KMS-11 (cell line): Measurements from ENCODE around the gene CFTR.

ENCODE experiments used
- H2AFZ ChIP-seq: fragments of 200-600 bp; sonication (generic); 2 replicates; pipeline ENCODE4 v1.6.1; 2016; ENCODE audit warnings: antibody characterized with exemption, mixed run types, low read depth
- H3K27ac ChIP-seq: fragments of 200-600 bp; sonication (generic); 2 replicates; pipeline ENCODE4 v1.6.1; 2016; ENCODE audit warnings: mild to moderate bottlenecking, mixed run types
- H3K27me3 ChIP-seq: fragments of 200-600 bp; sonication (generic); 2 replicates; pipeline ENCODE4 v1.6.1; 2017; ENCODE audit warnings: mild to moderate bottlenecking, low read depth, mixed run types, moderate library complexity; ENCODE audit not compliant: insufficient read depth
- H3K36me3 ChIP-seq: fragments of 200-600 bp; sonication (generic); 2 replicates; pipeline ENCODE4 v1.6.1; 2017; ENCODE audit warnings: mild to moderate bottlenecking, mixed run types; ENCODE audit not compliant: insufficient read depth
- H3K4me1 ChIP-seq: fragments of 200-600 bp; sonication (generic); 2 replicates; pipeline ENCODE4 v1.6.1; 2016; ENCODE audit warnings: mild to moderate bottlenecking, low read depth, mixed run types; ENCODE audit not compliant: poor library complexity, severe bottlenecking
- H3K4me2 ChIP-seq: fragments of 200-600 bp; sonication (generic); 2 replicates; pipeline ENCODE4 v1.7.0; 2016; ENCODE audit warnings: mild to moderate bottlenecking, mixed run types
- H3K4me3 ChIP-seq: fragments of 200-600 bp; sonication (generic); IDR thresholded peaks from 2 replicates; pipeline ENCODE4 v1.6.1; 2017; ENCODE audit warnings: low read depth, low read length, mixed read lengths; ENCODE audit not compliant: insufficient read depth
- H3K79me2 ChIP-seq: fragments of 200-600 bp; sonication (generic); 2 replicates; pipeline ENCODE4 v1.6.1; 2016; ENCODE audit warnings: low read depth, mixed run types; ENCODE audit not compliant: insufficient read depth
- H3K9ac ChIP-seq: fragments of 200-600 bp; sonication (generic); 2 replicates; pipeline ENCODE4 v1.6.1; 2016; ENCODE audit warnings: mild to moderate bottlenecking, mixed run types
- H4K20me1 ChIP-seq: fragments of 200-600 bp; sonication (generic); 2 replicates; pipeline ENCODE4 v1.6.1; 2016; ENCODE audit warnings: mild to moderate bottlenecking, mixed run types; ENCODE audit not compliant: insufficient read depth
- TF ChIP-seq, protein P1 (sequence below): fragments of 200-600 bp; sonication (generic); conservative IDR thresholded peaks from 2 replicates; pipeline ENCODE4 v1.6.1; 2017; ENCODE audit warnings: low read depth, mild to moderate bottlenecking, antibody characterized with exemption, low read length, moderate library complexity, mixed read lengths

CFTR gene

GRCh38 chr7:117715784-117716445, 236.1 kb downstream of the CFTR start:
- Histone ChIP-seq H3K9ac (no peak overlapping the region), H3K27me3 (no peaks in the 10 kb centered on the region), H3K4me1 (peaks cover 4% of the 10 kb centered on the region), H3K4me2 (no peak overlapping the region), H3K4me3 (no peak overlapping the region), H3K79me2 (no peaks in the 10 kb centered on the region), H3K27ac (no peak overlapping the region), H3K36me3 (no peaks in the 10 kb centered on the region), H4K20me1 (no peaks in the 10 kb centered on the region), H2AFZ (no peak overlapping the region)
- TF ChIP-seq, protein P1, sequence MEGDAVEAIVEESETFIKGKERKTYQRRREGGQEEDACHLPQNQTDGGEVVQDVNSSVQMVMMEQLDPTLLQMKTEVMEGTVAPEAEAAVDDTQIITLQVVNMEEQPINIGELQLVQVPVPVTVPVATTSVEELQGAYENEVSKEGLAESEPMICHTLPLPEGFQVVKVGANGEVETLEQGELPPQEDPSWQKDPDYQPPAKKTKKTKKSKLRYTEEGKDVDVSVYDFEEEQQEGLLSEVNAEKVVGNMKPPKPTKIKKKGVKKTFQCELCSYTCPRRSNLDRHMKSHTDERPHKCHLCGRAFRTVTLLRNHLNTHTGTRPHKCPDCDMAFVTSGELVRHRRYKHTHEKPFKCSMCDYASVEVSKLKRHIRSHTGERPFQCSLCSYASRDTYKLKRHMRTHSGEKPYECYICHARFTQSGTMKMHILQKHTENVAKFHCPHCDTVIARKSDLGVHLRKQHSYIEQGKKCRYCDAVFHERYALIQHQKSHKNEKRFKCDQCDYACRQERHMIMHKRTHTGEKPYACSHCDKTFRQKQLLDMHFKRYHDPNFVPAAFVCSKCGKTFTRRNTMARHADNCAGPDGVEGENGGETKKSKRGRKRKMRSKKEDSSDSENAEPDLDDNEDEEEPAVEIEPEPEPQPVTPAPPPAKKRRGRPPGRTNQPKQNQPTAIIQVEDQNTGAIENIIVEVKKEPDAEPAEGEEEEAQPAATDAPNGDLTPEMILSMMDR, result peak; percentile 91

DNA sequence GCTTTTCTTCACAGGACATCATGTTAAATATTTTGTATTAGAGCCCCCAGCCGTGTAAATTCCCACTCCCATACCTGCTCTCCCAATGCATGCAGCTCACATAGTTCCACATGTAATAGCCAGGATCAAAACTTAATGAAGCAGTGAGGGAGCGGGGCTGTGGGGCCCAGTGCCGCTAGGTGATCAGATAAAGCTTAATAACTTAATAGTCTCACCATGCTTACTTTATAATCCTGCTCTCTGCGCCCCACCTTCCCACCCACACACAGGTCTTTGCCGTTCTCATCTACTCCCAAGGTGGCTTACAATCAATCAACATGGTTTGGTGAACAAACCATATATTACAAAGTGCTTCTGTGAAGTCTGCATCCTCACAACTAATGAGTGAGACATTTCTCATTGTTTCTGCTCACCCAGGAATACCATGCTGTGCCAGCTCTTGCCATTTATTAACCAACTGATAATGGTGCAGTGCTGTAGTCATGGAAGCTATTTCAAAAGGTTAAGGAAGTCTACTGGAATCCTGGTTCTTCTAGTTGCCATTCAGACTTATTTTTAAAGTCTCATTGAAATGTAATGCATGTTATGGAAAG, 237.0 kb downstream of the CFTR start:
- no peak overlapping the region for H2AFZ ChIP-seq

GRCh38 chr7:117717357-117717756, 237.5 kb downstream of the CFTR start:
- H3K4me2 ChIP-seq, result no peak overlapping the region
- peaks cover 4% of the 10 kb centered on the region for H3K4me1 ChIP-seq
- H3K9ac ChIP-seq, result no peak overlapping the region
- H3K4me3 ChIP-seq, result no peak overlapping the region
- H3K79me2 ChIP-seq, result no peaks in the 10 kb centered on the region
- H4K20me1 ChIP-seq, result no peaks in the 10 kb centered on the region
- TF ChIP-seq, protein P1, result no peak
- H2AFZ ChIP-seq, result no peak overlapping the region
- H3K27ac ChIP-seq, result no peak overlapping the region
- H3K36me3 ChIP-seq, result no peaks in the 10 kb centered on the region
- no peaks in the 10 kb centered on the region for H3K27me3 ChIP-seq

More for the DNA sequence above, 237.0 kb downstream of the CFTR start:
- no peak overlapping the region for H3K27ac ChIP-seq
- no peak overlapping the region for H3K4me3 ChIP-seq
- TF ChIP-seq, protein P1, result no peak
- no peaks in the 10 kb centered on the region for H3K27me3 ChIP-seq
- H3K36me3 ChIP-seq, result no peaks in the 10 kb centered on the region
- no peaks in the 10 kb centered on the region for H3K79me2 ChIP-seq
- no peak overlapping the region for H3K9ac ChIP-seq
- H3K4me2 ChIP-seq, result no peak overlapping the region
- no peaks in the 10 kb centered on the region for H4K20me1 ChIP-seq
- H3K4me1 ChIP-seq, result peaks cover 4% of the 10 kb centered on the region
